ENCODE results near the gene OR8B8.

GRCh38 chr11:124442442-124442841, 3.1 kb downstream of the OR8B8 start:
- TF ChIP-seq TAF1 (IDR thresholded peaks at IDR 0.05; ENCODE audit: low read depth) = no peak
- TF ChIP-seq, protein P1, sequence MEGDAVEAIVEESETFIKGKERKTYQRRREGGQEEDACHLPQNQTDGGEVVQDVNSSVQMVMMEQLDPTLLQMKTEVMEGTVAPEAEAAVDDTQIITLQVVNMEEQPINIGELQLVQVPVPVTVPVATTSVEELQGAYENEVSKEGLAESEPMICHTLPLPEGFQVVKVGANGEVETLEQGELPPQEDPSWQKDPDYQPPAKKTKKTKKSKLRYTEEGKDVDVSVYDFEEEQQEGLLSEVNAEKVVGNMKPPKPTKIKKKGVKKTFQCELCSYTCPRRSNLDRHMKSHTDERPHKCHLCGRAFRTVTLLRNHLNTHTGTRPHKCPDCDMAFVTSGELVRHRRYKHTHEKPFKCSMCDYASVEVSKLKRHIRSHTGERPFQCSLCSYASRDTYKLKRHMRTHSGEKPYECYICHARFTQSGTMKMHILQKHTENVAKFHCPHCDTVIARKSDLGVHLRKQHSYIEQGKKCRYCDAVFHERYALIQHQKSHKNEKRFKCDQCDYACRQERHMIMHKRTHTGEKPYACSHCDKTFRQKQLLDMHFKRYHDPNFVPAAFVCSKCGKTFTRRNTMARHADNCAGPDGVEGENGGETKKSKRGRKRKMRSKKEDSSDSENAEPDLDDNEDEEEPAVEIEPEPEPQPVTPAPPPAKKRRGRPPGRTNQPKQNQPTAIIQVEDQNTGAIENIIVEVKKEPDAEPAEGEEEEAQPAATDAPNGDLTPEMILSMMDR (IDR thresholded peaks at IDR 0.05; ENCODE audit: poor library complexity, severe bottlenecking) = no peak
